ENCODE data around the gene H3-3A.

DNA sequence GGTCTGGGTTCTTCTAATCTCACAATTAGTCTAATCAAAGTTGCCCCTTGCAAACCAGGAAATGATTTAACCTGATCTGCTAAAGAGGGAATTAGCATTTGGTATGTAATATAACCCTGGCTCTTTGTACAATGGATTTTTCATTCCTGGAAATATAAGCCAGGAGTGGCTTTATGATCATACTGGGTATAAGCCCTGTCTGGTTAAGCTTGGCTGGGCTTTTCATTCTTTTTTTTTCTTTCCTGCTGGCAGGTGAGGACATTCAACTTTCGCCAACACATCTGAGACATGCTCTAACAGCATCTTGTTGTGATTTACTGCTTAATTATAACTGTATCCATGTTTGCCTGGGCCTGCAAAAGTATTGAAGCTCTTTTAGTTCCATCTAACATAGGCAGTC is 42.9 kb upstream of the H3-3A start:
- TF ChIP-seq, protein P1, sequence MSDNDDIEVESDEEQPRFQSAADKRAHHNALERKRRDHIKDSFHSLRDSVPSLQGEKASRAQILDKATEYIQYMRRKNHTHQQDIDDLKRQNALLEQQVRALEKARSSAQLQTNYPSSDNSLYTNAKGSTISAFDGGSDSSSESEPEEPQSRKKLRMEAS (IDR thresholded peaks at IDR 0.05; ENCODE audit: low read depth): no peak
- TF ChIP-seq CTCF (IDR thresholded peaks at IDR 0.05): no peak
- no peak for TF ChIP-seq POLR2AphosphoS5 (IDR thresholded peaks at IDR 0.05; ENCODE audit: low read depth, low read length)
- no peak for TF ChIP-seq FOSL2 (IDR thresholded peaks at IDR 0.05; ENCODE audit: borderline replicate concordance, low read depth)
- no peak for TF ChIP-seq EZH2phosphoT487 (IDR thresholded peaks at IDR 0.05; ENCODE audit: borderline replicate concordance, low read depth)
- no peak for TF ChIP-seq SMC3 (IDR thresholded peaks at IDR 0.05; ENCODE audit: low read depth, low read length)
- no peak for TF ChIP-seq EP300 (IDR thresholded peaks at IDR 0.05; ENCODE audit: borderline replicate concordance in 1 of 2, low read depth in 1 of 2, low read length in 1 of 2)
- no peak for TF ChIP-seq RAD21 (IDR thresholded peaks at IDR 0.05; ENCODE audit: low read length)
- no peak for TF ChIP-seq MXI1 (IDR thresholded peaks at IDR 0.05; ENCODE audit: low read depth, low read length)
- TF ChIP-seq IRF3 (IDR thresholded peaks at IDR 0.05; ENCODE audit: low read depth, low read length): no peak
- TF ChIP-seq, protein P2, sequence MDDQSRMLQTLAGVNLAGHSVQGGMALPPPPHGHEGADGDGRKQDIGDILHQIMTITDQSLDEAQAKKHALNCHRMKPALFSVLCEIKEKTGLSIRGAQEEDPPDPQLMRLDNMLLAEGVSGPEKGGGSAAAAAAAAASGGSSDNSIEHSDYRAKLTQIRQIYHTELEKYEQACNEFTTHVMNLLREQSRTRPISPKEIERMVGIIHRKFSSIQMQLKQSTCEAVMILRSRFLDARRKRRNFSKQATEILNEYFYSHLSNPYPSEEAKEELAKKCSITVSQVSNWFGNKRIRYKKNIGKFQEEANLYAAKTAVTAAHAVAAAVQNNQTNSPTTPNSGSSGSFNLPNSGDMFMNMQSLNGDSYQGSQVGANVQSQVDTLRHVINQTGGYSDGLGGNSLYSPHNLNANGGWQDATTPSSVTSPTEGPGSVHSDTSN (IDR thresholded peaks at IDR 0.05): no peak
- TF ChIP-seq SIN3A (IDR thresholded peaks at IDR 0.05; ENCODE audit: borderline replicate concordance, low read depth, low read length): no peak
